SIG-M5 treated with dmso at 0.1 percent for 504 hours (cell line): ENCODE measurements around the gene SUN1.
A peak's percentile ranks its signal among the peaks of the same experiment; 100 is the strongest.
"Not testable (repeated sequence)": the region's sequence is repeated elsewhere in the genome, so short reads cannot be mapped to it uniquely, and the experiment has no call there.

Experiments used
- DNase-seq: peaks from one replicate; lab custom pipeline; 2025; ENCODE audit not compliant: unreplicated experiment; lab: John Stamatoyannopoulos, UW

SUN1 gene

DNA sequence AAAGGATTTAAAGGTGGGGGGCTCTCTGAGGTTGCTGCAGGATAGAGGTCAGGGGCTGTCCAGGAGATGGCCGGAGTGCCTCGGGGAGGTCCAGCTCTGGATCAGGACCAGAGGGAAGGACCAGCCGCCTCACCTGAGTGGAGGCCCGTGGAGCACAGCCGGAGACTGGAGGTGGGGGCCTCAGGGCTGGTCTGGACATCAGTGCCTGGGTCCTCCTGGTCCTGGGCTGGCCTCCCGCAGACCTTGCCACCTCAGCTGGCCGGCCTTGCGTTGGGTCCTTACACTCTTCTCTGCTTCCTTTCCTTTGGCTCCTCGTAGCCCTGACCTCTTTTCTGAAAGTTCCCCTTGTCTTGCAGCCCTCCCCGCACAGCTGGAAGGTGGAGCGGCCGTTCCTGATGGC, 2.0 kb downstream of the SUN1 start:
- DNase-seq, result no peak

DNA sequence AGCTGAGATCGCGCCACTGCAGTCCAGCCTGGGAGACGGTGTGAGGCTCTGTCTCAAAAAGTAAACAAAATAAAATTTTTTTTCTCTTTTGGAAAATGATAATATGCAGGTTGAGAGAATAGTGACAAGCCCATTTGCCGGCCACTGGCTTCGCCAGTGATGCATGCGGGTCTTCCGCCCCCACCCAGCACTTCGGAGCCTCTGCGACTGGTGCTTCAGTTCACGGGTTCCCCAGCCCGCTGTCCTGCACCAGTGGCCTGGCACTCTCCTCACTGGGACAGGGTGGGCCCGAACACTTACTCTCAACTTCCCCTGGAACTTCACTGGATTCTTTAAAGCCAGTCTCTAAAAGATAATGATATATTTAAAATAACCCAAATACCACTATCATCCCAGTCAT, 2.7 kb downstream of the SUN1 start:
- DNase-seq, result no peak

DNA sequence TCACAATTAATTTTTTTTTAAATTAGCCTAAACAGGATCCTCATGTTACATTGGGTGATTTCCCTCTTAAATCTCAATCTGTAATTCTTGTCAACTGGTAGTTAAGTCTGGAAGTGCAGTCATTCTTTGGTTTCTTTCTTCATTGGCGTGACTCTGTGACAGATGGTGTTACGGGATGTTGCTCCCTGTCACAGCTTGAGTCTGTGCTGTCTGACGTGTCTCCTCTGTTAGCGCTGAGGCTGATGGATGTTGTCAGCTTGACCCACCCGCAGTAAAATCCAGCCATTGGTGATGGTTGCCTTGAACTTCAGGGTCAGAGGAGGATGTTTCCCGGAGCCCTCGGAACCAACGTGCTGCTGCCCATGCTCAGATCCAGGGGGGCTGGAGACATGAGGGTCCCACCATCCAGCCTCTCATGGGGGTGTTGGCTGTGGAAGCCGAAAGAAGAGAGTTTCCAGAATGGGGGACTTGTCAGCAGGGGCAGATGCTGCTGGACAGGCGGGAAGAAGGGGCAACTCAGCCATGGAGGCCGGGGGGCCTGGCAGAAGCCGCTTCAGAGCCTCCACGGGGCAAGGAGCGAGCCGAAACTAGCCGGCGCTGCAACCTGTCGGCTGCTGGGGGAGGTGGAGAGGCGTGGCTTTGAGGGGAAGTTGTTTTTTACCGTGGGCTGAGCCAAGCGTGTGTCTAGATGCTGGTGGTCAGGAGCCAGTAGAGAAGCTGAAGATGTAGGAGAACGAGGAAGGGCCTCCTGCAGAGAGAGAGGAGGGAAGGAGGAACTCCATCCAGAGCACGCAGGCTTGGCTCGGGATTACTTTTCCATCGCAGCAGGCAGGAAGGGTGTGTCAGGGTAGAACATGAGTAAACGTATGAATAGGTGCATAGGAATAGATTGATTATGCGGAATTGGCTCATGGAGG, 3.5 kb downstream of the SUN1 start:
- no peak for DNase-seq

DNA sequence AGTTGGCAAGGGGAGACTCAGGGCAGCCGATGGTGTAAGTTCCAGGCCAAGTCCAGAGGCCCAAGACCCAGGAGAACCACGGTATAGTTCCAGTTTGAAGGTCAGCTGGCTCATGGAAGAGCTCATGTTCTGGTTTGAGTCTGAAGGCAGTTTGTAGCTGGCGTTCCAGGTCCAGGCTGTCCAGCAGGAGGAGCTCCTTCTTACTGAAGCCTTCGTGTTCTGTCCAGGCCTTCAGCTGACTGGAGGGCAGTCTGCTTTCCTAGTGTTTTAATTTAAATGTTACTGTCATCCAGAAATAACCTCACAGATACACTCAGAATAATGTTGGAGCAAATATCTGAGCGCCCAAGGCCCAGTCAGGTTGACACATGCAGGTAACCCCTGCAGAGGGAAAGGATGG, 4.2 kb downstream of the SUN1 start:
- peak; percentile 50 for DNase-seq

DNA sequence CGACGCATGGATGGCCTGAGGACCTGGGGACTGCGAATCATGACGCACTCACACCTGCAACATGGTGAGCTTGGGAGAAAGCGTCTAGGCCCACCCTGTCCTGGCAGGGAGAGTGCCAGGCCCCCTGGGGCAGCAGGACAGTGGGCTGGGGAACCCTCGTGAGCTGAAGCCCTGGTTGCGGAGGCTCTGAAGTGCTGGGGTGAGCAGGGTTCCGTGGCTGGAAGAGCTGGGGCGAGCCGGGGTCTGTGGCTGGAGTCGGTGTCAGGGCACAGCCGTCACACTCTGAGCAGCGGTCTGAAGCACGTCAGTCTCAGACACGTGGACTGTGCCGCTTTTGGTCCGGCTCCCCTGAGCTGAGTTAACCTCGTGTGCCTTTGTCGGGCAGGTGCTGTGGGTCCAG, 4.7 kb downstream of the SUN1 start:
- DNase-seq, result no peak

DNA sequence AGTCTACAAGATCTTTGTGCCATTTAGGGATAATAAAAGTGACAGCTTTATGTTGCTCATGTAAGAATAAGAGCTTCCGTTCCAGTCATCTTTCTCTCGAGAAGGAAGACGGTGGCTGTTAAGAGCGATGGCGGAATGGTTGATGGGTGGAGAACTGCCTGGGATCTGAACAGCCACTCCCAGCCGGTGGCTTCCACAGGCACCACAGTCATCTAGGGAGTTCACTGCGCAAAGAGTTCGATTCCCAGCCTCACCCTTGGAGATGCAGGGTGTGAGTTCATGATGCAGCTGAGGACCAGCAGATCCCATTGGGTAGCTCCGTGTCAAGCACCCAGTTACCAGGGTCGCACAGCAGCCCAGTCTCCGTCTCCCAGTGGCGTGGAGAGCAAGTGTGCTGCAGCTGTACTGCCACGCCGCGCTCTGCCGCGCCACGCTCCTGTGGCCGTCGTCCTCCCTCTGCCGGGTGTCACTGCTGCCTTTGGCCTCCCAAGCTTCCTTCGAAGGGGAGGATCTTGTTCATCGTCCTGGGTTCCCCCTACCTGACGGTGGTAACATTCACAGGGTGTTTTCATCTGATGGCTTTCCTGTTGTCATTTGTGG, 7.8 kb downstream of the SUN1 start:
- DNase-seq, result no peak

GRCh38 chr7:841943-842342, 9.7 kb downstream of the SUN1 start:
- DNase-seq, result no peak

DNA sequence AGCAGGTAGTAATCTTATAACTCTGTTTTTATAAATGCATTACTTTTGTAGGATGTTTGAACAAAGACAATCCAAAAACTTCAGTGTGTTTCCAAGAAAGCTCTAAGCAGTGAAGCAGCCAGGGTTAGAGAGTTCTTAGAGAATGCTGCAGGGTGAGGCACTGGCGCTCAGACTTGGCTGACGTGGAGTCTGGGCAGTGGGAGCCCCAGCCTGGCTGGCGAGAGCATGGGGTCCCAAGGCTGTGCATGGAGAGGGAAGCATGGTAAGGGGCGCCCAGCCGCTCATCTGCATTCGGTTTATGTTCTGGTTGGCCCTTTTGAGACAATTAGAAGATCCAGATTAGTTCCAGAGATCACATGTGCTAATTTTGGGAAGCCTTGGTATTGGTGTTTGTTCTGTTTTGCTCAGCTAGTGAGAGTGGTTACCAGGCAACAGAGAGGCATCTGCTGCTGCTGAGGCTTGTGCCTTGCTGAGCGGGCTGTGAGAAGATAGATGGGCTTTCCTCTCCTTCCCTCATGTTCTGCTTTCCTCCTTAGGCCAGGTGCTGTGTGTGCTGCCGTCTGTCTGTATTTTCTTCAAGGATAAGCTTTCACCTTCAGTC, 10.3 kb downstream of the SUN1 start:
- DNase-seq, result no peak

GRCh38 chr7:843230-843629, 11.0 kb downstream of the SUN1 start:
- DNase-seq, result no peak

DNA sequence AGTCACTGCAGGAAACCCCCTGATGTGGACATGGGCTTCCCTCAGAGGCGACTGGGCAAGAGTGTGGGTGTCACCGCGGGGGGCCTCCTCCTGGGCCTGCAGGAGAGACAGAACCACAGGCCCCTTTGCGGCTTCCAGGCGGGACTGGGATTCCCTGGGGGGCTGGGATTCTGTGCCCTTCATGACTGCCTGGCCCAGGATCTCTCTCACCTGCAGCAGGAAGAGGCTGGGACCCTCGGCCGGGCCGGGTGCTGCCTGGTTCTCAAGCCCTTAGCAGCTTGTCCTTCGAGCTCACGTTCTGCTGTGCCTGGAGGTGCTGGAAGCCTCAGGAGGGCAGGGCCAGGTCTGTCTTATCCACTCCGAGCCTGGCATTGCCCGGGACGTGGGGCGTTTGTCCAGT, 11.8 kb downstream of the SUN1 start:
- no peak for DNase-seq

DNA sequence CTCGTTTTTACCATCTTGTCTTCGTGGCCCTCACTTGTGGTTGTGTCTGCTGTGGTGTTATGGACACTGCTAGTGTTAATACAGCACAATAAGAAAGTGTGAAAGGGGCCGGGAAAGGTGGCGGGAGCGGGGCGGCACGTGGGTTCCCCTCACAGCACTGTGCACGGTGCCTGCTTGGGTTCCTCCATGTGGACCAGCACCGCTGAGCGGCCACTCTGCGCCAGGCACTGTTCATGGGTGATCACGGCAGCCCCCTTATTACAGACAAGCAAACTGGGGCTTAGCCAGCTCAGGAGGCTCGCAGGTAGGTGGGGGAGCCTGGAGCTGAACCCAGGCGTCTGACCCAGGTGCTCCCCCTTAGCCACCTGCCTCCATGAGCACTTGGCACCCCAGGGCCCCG, 12.2 kb downstream of the SUN1 start:
- no peak for DNase-seq

GRCh38 chr7:845091-845490, 12.8 kb downstream of the SUN1 start:
- no peak for DNase-seq

DNA sequence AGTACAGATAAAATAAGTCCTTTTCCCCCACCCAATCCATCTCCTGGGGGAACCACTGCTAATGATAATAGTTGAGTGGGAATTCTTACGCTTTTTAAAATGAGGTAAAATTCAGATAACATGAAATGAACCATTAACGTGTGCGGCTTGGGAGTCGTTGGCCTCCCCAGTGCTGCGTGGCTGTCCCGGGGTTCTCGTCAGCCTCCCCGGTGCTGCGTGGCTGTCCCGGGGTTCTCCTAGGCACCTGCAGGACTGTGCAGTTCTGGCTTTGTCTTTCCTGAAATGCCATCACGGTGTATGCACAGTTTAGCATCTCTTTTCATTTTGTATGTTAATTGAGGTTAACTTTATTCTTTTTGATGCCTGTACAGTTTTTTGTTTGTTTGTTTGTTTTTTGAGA, 13.5 kb downstream of the SUN1 start:
- no peak for DNase-seq

DNA sequence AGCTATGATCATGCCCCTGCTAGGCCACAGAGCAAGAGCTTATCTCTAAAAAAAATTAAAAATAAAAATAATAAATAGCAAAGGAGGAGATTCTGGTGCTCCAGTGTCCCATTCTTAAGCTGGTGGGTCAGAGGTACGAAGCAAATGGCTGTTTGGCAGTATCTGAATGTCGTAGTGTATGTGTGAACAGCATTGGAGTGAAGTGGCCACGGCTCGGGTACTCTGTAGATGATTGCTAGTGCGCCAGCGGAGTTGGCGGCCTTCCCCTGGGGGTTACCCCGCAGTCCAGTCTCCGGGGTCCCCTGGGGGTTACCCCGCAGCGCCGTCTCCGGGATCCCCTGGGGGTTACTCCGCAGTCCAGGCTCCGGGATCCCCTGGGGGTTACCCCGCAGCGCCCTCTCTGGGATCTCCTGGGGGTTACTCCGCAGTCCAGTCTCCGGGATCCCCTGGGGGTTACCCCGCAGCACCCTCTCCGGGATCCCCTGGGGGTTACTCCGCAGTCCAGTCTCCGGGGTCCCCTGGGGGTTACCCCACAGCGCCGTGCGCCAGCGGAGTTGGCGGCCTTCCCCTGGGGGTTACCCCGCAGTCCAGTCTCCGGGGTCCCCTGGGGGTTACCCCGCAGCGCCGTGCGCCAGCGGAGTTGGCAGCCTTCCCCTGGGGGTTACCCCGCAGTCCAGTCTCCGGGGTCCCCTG, 14.8 kb downstream of the SUN1 start:
- DNase-seq, result not testable (repeated sequence)

DNA sequence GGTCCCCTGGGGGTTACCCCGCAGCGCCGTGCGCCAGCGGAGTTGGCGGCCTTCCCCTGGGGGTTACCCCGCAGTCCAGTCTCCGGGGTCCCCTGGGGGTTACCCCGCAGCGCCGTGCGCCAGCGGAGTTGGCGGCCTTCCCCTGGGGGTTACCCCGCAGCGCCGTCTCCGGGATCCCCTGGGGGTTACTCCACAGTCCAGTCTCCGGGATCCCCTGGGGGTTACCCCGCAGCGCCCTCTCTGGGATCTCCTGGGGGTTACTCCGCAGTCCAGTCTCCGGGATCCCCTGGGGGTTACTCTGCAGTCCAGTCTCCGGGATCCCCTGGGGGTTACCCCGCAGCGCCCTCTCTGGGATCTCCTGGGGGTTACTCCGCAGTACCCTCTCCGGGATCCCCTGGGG, 15.5 kb downstream of the SUN1 start:
- DNase-seq, result not testable (repeated sequence)

GRCh38 chr7:849145-849544, 16.9 kb downstream of the SUN1 start:
- DNase-seq, result no peak

GRCh38 chr7:849781-850180, 17.5 kb downstream of the SUN1 start:
- no peak for DNase-seq

DNA sequence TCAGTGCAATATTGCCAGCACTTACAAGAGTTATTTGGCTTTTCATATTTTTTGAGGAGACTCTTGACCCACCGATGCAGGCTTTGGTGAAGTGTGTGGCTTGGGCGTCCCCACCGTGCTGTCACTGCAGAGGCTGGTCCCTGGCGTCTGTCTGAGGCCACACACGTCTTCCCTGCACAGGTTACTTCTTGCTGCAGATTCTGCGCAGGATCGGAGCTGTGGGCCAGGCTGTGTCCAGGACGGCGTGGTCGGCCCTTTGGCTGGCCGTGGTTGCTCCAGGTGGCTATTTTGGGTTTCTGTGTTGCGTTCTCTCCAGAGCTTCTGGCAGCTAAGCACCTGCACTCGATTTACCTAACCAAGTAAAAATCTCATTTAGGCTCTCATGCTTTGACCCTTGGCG, 18.9 kb downstream of the SUN1 start:
- DNase-seq, result no peak

DNA sequence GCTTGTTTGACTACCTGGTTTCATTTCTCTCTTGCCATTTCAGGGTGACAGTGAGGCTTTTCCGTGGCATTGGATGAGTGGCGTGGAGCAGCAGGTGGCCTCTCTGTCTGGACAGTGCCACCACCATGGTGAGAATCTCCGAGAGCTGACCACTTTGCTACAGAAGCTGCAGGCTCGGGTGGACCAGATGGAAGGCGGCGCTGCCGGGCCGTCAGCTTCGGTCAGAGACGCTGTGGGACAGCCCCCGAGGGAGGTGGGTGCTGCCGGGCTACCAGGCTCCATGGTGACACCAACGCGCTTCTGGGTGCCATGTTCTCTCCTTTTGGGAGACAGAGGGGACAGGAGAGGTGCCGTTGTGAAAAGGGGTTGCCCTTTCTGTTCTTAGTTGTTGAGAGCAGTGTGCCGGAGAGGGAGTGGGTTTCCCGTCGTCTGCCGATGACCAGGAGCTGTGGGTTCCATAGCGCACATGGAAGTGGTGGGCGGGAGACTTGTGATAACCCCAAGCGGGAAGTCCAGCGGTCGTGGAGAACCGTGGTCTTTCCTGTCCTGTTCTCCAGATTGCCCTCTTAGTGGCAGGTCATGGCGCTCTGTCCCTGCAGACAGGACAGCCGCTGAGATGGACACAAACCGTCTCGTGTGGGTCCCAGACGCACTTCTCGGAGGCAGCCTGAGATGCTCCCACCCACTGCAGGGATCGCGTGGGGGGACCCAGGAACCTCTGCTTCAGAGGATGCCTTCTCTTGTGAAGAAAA, 21.3 kb downstream of the SUN1 start:
- DNase-seq, result no peak

DNA sequence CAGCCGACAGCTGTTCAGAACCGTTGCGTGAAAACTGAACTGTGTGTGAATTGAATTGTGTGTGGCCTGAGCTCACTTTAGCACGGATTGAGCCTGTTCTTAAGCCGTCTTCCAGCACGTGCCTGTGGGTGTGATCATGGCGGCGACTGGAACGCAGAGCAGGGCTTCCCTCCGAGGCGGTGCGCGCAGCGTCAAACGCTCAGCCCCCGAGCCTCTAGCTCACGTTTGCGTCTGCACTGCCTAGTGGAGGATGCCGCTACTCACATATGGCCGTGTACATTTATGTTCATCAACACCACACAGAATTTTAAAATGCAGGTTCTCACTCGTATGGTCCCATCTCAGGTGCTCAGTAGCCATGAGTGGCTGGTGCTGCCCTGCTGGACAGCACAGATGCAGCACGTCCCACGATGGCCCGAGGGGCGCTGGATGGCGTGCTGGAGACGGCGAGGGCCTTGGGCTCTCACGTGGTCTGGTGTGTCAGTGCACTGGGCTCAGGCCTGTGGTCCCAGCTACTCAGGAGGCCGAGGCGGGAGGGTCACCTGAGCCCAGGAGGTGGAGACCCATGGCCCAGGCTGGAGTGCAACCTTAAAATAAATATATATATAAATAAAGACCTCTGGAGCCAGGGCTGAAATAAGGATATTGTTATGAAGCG, 22.0 kb downstream of the SUN1 start:
- no peak for DNase-seq
